ENCODE results near the gene RAPGEF4.

GRCh38 chr2:172753610-172754009, 18.0 kb downstream of the RAPGEF4 start:
- TF ChIP-seq CTCF (conservative IDR thresholded peaks at IDR 0.05; ENCODE audit: low read depth, low read length) (no peak), FOS (IDR thresholded peaks at IDR 0.05; ENCODE audit: low read depth, low read length) (no peak), SMC3 (IDR thresholded peaks at IDR 0.05; ENCODE audit: low read depth, low read length) (no peak), POLR2A (IDR thresholded peaks at IDR 0.05; ENCODE audit: low read depth, low read length) (no peak), RFX5 (IDR thresholded peaks at IDR 0.05; ENCODE audit: low read depth, low read length) (no peak), USF2 (IDR thresholded peaks at IDR 0.05; ENCODE audit: low read depth, low read length) (no peak), CEBPB (IDR thresholded peaks at IDR 0.05; ENCODE audit: low read depth, low read length) (no peak), RAD21 (IDR thresholded peaks at IDR 0.05; ENCODE audit: low read length) (no peak), RCOR1 (IDR thresholded peaks at IDR 0.05; ENCODE audit: insufficient replicate concordance, low read length) (no peak), MAFK (IDR thresholded peaks at IDR 0.05; ENCODE audit: low read depth, low read length) (no peak), BHLHE40 (IDR thresholded peaks at IDR 0.05; ENCODE audit: low read depth, low read length) (no peak), ELK1 (IDR thresholded peaks at IDR 0.05; ENCODE audit: borderline replicate concordance, low read depth, low read length) (no peak), MXI1 (IDR thresholded peaks at IDR 0.05; ENCODE audit: borderline replicate concordance, low read depth, low read length) (no peak), CHD1 (IDR thresholded peaks at IDR 0.05; ENCODE audit: low read depth, low read length) (no peak)

All from IMR-90 (cell line).